ENCODE measurements around the gene ATG5.

Gene ATG5

DNA sequence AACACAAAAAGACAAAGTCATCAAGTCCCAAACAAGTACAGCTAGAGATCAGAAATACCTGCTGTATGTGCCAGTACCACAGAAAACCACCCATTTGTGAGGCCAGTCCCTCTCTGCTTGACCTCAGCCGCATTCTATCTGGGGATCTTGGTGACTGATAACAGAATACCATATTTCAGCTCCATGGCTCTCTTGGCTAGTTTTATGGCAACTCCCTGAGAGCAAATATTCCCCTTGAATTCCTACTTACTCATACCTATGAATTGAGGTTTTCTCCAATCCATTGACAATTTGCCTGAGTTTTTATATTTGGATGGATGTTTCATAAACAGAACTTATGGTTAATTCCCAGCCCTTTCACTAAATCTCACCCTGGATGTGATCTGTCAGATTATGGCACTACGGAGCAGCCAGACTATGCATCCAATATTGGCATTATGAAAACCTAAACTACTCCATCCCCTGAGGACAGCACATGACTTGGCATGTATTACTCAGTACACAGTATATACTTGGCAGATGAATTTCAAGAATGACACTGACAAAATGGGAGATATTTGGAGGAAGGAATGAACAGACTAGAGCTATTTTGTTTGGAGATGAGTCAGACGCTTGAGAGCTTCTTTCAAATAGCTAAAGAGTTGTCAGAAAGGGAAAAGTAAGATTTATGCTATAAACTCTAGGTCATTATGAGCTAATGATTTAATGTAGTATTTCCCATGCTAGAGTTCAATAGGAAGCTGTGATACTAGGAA lies 143.7 kb downstream of the ATG5 start:
- DNase-seq (ENCODE audit: low read depth in 2 of 2): no peak

DNA sequence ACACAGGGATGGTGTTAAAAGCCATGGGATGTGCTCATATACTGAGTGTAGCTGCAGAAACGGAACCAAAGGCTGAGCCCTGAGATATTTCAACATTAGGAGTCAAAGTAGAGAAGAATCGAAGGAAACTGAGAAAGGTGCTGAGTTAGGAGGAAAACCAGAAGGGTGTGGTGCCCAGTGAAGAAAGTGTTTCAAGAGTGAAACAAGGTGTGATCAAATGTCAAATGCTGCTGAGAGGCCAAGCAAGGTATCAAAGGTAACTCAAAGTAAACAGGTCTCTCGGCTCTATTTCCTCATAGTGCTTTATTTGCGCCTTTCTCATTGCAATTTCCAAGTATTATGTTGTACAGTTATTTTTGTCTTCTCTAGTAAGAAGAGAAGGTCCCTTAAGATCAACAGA lies 145.4 kb downstream of the ATG5 start:
- no peak for DNase-seq (ENCODE audit: low read depth in 2 of 2)

DNA sequence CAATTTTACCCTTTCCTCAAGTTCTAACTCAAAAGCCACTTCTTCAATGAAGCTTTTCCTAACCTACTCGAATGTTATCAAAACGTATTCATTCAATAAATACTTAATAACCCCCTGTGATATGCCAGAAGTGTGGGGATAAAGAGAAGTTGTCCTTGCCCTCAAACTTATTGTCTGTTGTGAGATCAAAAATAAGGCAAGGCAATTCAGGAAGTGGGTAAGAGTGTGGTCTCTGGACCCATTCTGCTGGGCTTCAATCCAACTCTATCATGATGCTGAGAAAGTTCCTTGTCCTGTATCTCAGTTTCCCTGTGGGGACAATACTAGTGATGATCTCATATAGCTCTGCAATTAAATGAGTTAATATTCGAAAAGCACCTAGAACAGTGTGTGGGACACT lies 146.7 kb downstream of the ATG5 start:
- no peak for DNase-seq (ENCODE audit: low read depth in 2 of 2)

DNA sequence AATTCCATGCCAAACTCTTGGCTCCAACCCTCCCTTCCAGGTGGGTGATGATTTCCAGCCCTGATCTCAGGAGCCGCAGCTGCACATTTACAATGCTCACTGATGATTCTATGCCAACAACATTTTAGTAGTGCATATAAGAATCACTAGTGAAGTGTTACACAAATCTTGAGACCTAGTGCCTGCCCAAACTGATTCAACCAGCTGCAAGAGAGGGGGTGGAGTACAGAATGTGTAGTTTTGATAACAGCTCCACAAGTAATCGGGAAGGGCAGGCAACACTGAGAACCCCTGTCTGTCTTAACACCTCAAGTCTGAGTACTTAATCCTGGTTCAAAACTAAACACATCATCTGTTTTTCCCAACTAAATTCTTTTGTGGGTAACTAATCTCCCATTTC lies 147.8 kb downstream of the ATG5 start:
- DNase-seq (ENCODE audit: low read depth in 2 of 2): no peak

DNA sequence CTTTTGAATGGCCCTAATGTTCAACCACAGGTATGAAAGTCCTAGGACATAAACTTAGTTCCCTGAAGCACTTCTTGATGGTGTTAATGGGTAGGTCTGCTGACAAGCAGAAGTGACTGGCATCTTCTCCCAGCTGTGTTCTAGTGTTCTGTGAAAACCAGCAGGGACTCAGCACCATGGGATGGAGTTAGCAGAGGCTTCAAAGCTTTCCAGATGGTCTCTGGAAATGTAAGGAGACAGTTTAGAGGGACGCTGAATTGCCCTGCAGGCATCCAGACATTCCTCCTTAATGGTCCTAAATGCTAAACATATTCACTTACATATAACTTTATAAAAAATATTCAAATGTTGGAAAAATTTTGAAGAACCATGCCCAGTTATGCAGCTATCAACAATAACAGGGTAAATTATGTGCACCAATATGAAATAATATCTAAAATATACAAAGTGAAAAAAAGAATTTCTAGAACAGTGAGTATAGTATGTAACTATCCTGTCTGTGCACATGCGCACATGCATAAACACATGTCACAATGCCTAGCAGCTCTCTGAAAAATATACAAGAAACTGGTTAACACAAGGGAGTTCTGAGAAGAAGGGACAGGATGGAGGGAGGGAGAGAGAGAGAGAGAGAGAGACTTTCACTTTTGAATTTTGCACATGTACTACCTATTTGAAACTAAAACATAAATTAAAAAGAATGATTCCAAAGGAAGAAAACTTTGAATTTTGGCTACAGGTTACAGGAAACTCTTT lies 152.3 kb downstream of the ATG5 start:
- no peak for DNase-seq (ENCODE audit: low read depth in 2 of 2)

DNA sequence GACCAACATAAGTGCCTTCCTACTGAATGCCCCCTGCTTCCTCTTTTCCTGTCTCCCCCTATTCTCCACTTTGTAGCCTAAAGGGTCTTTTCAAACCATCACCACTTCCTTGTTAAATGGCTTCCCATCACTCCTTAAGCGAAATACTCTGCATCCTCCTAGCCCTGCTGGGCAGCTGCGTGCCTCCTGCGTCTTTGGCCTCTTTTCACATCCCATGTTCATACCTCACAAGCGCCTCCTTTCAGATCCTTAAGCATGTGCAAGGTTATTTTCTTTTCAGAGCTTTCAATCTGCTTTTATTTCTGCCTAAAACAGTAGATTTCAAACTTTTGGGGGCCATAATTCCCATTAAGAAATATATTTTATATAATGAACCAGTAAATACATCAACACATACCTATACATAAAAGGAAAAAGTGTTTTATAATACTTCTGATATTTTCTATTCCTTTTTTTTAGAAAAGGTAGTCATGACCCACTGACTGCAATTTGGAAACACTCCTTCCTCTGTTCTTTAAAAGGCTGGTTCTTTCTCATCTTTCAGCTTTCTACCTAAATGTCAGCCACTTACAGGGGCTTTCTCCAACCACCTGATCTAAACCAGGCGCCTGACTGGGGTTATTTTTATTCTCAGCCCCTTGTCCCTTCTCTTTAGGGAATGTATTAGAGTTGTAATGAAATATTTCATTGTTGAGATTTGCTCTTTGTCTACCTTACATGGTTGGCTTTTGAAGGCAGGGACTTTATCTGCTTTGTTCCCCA lies 155.3 kb downstream of the ATG5 start:
- DNase-seq (ENCODE audit: low read depth in 2 of 2): no peak

DNA sequence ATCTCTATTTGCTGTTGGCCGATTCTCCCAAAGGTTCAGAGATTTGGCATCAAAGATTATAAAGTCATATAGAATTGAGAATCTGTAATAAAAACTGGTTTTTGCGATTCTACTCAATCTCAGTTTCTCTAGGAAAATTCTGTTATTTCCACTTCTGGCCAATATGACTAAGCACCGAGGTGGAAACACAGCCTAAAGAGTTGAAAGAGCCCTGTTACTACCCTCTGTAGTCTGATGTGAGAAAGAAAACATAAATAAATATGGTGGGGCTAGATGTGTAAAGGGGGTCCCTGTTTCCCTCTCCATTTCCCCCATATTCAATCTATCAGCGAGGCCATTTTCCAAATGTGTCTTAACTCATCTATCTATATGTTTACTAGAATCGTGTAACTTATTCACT lies 156.0 kb downstream of the ATG5 start:
- no peak for DNase-seq (ENCODE audit: low read depth in 2 of 2)

DNA sequence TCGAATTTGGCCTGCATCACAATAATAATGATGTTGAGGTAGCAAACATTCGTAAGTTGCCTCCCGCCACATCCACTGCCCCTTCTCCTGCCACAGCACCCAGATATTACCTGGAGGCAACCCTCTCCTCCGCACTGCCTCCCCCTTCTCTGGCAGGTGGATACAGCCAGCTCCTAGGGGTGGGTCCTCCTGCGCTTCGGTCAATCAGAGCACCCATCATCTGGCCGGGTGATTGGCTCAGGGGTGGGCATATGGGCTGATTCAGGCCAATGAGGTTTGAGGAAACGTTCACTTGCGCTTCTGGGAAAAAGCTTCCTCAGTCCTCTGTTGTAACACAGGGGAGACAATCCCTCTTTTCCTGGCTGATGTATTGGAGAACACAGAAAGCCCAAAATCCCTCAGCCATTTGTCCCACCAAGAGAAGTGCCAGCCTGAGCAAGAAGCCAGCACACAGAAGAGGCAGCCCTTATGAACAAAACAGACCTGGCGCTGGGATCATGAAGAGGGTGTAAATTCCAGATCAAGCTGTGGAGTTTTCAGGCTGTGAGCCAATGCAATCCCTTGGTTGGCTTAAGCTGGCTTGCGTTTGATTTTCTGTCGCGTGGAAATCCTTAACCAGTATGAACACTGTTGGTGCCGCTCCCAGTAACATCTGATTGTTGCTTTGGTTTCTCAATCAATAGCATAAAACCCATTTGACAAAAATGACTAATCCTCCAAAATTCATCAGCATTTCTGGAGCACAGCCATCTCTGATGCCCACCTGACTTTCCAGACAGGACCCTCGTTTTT lies 157.3 kb downstream of the ATG5 start:
- no peak for DNase-seq (ENCODE audit: low read depth in 2 of 2)

DNA sequence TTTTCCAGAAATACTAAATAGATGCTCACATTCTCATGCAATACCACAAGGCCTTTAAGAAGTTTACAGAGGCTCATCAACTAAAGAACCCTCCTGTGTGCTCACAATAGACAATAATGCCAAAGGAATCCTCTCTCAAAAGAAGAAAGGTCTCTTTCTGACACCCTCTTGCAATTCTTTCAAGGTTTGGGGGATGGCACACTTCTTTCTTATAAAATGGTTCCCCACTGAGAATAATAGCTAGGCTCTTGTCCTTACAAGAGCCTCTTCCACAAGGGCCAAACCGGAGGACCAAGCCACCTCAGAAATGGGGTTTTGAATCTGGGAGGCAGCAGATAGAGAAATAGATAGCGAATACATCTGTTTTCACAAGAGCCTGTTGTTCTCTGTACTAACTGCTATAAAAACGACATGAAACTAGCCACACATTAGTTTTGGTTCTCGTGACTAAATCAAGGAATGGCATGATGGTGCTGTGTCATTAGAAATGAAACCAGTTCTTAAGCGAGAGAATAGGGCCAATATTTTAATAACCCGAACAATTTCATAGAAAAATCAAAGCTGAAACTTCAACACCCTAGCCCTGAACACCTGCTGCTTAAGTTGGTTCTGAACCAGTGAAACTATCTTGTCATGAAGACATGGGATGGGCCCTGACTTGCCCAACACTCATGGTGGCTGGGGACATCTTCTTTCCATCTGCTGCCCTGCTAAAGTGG lies 158.3 kb downstream of the ATG5 start:
- DNase-seq (ENCODE audit: low read depth in 2 of 2): no peak

DNA sequence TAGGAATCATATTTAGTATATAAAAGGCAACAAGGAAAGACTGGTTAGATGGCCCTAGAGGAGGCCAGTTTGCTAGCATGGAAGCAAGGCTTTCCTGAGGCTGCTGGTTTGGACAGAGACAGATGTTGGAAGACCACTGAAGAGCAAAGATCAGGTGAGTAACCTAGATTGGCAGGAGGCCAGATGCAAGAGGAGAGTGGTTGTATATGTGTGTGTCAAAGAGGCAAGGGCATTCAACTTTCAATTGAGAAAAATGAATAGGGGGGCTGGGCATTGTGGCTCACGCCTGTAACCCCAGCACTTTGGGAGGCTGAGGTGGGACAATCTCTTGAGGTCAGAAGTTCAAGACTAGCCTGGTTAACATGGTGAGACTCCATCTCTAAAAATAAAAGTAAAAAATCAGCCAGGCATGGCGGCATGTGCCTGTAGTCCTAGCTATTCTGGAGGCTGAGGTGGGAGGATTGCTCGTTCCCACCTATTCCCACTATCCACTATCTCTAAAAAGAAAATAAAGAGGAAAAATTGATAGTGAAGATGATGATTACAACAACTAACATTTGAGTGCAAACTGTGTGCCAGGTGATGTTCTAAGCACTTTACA lies 159.6 kb downstream of the ATG5 start:
- no peak for DNase-seq (ENCODE audit: low read depth in 2 of 2)

DNA sequence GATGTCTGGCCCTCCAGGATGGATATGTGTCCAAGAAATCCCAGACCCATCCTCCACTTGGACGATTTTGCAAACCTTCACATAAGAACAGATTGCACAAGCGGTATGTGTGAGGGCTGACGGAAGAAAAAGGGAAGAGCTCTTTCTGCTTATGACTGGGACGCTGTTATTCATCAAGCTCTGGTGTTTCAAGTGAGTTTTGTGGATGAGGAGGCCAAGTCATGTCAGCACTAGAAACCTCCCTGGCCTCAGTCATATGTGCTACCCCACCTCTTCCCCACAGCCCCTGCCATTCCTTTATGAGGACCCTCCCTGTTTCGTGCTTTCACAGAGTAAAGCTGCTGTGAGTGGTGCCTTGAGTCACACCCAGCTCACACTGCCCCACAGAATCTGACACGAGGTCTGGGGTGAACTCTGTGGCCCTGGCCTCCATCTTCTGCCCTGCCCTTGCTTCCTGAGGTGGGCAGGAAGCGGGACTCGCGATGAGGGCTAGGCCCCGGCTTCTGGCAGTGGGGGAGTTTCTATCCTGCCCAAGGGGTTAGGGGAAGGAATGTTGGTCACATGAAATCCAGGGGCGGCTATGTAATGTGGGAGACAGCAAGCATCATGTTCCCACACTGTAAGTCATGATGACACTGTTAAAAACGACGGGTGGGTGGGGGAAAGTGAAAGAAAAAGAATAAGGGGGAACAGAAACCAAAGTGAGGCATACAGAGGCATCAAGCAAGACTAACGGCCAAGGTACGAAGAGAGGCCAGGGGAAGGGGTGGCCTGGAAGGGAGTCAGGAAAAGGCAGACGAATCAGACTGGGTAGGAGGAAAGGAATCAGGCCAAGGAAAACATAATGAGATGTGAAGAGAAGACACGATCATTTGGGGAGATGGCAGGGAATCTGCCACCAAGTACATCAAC lies 161.3 kb downstream of the ATG5 start:
- DNase-seq (ENCODE audit: low read depth in 2 of 2): no peak

DNA sequence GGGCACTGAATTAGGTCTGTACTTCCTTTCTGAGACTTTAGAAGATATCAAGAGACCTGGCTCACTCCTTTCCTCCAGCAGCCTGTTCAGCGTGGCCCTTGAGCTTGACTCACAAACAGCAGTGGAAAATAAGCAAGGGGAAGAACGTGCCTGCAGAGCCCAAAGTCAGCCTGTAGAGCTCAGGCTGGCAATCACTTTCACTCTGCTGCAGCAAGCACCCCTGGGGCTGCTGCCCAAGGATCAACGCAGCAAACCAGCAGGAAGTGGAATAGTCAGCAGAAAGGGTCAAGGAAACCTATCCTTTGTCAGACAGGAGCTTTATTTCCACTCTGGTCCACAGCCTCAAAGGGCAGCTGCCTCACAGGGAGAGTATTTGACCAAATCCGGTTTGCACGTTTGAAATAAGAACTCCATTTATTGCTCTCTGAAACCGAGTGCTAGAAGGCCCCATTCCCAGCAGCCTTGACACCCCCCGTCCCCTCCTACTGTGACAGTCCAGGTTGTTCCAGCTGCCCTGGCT lies 162.1 kb downstream of the ATG5 start:
- DNase-seq (ENCODE audit: low read depth in 2 of 2): no peak

DNA sequence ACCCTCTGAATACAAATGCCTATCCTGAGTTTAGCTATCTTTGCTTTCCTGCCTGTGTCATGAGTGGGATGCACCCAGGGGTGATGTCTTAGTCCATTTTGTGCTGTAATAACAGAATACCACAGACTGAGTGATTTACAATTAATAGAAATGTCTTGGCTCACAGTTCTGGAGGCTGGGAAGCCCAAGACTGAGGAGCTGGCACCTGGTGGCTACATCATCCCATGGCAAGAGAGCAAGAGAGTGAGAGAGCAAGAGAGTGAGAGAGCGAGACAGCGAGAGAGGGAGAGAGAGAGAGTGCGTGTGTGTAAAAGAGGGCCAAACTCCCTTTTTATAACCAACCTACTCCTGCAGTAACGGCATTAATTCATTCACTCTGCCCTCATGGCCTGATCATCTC lies 162.6 kb downstream of the ATG5 start:
- no peak for DNase-seq (ENCODE audit: low read depth in 2 of 2)

DNA sequence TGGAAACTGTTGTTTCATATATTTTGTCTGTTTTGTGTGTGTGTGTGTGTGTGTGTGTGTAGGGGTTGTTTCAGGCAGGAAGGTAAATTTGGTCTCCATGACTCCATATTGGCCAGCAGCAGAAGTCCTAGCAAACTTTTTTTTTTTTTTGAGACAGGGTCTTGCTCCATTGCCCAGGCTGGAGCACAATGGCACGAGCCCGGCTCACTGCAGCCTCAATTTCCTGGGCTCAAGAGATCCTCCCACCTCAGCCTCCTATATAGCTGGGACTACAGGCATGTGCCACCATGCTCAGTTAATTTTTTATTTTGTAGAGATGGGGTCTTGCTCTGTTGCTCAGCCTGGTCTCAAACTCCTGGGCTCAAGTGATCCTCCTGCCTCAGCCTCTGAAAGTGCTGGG lies 163.7 kb downstream of the ATG5 start:
- no peak for DNase-seq (ENCODE audit: low read depth in 2 of 2)

DNA sequence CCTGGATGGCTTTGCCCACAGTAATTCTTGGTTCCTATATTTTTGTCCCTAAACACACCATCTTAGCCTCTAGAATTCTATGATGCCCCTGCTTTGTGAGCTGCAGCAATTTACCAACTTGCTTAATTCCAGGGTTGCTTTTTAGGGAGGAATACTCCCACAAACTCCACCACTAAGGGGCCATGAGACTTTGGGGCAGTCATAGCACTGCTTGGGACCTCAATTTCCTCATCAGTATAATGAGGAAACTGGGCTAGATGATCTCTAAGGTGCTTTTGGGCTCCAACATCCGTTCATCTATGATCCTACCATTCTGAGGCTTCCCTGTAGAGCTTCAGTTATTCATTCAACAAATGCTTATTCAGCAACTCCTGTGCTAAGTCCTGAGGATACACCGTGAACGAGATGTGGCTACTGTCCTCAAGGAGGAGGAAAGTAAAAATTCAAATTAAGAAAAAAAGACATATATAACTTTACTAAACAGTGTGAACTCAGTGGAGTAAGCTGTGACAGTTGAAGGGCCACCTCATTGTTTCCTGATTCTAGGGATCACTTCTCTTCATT lies 164.2 kb downstream of the ATG5 start:
- no peak for DNase-seq (ENCODE audit: low read depth in 2 of 2)

DNA sequence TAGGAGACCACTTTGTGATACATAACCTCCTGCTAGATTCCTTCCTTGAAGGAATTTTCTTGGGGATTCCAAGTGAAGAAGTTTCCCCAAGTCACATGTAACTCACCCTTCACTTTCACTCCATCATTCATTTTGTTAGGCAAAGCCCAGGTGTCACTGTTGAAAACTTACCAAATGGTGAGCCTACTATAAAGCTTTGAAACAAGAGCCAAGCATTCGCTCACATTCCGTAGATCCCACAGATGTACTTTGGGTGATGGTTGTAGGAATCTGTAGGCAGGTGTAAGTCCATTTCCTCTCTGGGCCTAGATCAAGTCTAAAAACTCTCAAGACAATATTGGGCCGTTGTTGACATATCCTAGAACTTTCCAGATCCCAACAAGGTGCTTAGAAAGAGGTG lies 165.4 kb downstream of the ATG5 start:
- DNase-seq (ENCODE audit: low read depth in 2 of 2): no peak

DNA sequence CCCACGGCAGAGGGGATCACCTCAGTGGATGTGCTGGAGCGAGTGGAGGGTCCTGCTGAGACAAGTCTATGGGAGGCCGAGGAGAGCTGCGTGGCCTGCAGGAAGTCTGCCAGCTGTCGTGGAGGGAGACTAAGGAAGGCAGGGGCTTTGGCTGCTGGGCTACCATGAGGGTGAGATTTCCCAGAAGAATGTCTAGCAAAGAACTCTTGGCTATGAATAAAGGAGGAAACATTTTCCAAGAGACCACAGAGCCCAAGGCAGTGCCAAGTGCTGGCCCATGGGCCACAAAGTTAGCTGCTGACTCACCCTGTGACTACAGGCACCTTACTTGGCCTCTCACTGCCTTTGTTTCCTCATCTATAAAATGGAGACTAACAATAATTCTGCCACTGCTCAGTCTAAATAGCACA lies 166.0 kb downstream of the ATG5 start:
- no peak for DNase-seq (ENCODE audit: low read depth in 2 of 2)

DNA sequence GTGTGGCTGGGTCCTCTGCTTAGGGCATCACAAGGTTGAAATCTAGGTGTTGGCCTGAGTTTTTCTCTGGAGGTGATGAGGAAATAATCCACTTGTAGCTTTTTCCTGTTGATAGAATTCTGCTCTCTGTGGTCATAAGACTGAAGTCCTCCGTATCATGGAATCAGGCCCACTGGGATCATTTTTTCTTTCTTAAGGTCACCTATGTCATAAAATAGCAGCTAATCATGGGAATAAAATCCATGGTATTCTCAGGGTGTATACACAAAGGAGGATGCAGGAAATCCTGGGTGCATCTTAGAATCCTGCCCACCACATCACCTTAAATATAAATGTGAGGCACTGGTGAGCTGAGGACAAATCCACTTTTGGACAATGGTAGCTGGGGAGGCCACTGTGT lies 166.7 kb downstream of the ATG5 start:
- DNase-seq (ENCODE audit: low read depth in 2 of 2): no peak

DNA sequence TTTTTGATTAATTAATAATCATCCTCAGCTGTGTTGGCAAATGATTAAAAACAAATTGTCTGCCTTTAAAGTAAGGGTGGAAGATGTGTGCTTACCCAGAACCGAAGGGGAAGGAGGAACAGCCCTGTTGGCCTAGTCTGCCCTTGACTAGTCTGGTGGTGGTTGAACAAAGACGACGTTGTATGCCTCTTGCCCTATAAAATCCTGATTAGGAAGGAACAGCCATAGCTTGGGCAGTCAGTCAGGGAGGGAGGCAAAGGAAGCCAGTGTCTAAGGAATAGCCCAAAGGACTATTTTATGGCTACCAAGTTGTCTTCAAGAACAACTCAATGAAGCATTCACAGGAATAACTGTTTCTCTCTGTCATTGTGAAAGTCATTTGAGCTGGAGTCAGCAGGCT lies 168.7 kb downstream of the ATG5 start:
- DNase-seq (ENCODE audit: low read depth in 2 of 2): no peak

Measured in stimulated activated CD8-positive, alpha-beta memory T cell treated with anti-CD3 and anti-CD28 coated beads, Interleukin-7, amount 100 ng/mL, for 1 hour (primary cell).